H1 (cell line): ENCODE results near the gene UCKL1. TPM values are rescaled to one million over a fixed set of nuclear protein-coding genes. Genes with fewer than 3 reads are reported as not detected.

Experiments
- CBX5 ChIP-seq: fragments of 300-800, 300-1000 bp; sonication (generic); IDR thresholded peaks from 2 replicates; pipeline ENCODE4 v1.7.1; 2016; ENCODE audit warnings: antibody characterized with exemption, low read length, low read depth
- polyA plus RNA-seq, 7 experiments: library from polyadenylated mRNA; depleted of rRNA in 3 of 7; stranded (reverse) in 5 of 7; unstranded in 2 of 7; fragments of >200 nt in 5 of 7; fragments of 200-250 nt in 2 of 7; gene quantifications; 1 replicate in 5 of 7; 2 replicates in 1 of 7; 4 replicates in 1 of 7; pipeline versions ENCODE4 v1.2.1 to v1.2.3, GENCODE V29; 2011 to 2013; ENCODE audit warnings: missing spikeins in 2 of 7, mixed read lengths in 2 of 7
- total RNA-seq: library from RNA; stranded (reverse); fragmentation: NEBNext Ultra II Directional; extraction: Animal tissue kit (Norgen Biotek cat#: 25700); gene quantifications from 2 replicates; pipeline ENCODE4 v1.2.1, GENCODE V29; 2021

UCKL1 gene
- total and polyA plus RNA-seq, 2 of the 8 experiments (the other 6 are each of a cell fraction or from before 2014, with no cell fraction given) = 36.5 to 91.2 TPM

- no peak for TF ChIP-seq CBX5
Observed at GRCh38 chr20:63934271-63935068, 21.7 kb downstream of the UCKL1 start (continued).
